Fibroblast of skin of back (primary cell): ENCODE results near the gene IKZF2.

Experiments
- DNase-seq: peaks from one replicate; pipeline ENCODE4 v3.0.0-alpha.2; 2013

IKZF2 gene

DNA sequence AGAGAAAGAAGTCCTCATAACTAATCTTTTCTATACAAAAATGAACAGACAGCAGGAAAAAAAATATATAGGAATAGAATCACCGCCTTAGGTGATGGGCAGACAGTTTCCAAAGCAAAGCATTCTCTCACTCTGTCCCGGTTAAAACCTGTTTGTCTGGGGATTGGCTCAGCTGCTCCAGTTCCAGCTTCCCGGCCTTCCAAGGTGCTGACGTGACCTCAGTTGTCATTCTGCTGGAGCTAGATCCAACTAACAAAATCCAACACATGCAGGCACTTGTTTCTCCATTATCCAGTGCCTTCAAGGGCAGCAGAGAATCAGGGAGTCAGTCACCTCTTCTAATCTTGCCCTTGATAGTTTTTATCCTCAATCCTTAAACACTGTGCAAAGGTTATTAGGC lies 52.8 kb downstream of the IKZF2 start:
- DNase-seq: no peak

DNA sequence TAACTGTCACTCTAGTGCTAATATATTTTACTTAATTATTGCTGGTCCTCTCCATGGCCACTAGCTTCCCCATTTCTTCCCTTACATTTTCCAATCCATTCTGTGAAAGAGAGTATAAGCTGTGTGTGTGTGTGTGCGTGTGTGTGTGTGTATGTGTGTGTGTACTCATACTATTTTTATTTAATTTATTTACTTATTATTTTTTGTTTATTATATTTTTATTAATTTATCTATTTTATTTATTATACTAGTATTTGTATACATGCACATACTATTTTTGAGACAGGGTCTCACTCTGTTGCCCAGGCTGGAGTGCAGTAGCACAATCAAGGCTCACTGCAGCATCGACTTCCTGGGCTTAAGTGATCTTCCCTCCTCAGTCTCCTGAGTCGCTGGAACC lies 59.6 kb downstream of the IKZF2 start:
- no peak for DNase-seq

DNA sequence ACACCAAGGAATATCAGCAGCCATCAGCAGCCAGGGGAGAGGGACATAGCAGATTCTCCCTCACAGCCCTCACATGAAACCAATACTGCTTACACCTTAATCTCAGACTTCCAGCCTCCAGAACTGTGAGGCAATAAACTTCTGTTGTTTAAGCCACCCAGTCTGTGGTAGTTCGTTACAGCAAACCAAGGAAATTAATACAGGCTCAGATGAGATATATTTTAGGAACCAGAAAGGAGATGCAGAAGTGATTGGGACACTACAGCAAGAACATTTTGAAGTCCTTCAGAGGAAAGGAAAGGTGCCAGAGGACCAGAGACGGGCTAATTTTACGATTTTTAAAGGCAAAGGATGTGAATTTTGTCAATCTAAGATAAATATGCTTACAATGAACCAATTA lies 60.6 kb downstream of the IKZF2 start:
- DNase-seq: no peak

DNA sequence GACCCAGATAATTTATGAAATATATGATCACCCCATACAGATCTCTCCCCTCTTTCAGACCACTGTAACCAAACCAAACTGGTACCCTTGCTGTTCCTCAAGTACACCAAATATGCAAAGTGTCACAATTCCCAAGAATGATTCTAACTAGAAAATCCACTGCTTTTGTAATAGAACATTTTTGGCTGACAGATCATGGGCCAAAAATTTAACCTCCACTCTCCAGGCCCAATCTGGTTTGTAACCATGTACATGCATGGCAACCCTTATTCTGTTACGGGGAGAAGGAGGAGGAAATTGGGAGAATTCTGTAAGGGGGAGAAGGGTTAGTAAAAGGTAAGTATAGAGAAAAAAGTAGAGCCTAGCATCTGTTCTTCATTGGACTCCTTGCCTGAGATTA lies 62.0 kb downstream of the IKZF2 start:
- peak; percentile 5 for DNase-seq

DNA sequence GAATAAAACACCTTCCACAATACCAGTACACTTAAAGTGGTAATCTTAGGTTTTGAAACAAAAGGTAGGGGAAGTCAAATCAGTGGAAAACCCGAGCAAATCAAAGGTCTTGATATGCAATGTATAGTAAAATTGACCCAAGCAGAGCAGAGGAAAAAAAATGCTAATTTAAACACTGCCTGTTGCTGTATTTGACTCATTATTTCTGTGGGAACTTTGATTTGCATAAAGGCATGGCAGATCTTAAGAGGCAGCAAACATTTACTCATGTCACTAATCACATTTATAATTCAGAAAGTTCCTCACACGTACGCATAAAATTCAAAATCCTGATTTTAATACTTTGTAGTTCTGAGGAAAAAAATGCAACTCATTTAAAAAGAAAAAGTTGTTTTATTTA lies 64.4 kb downstream of the IKZF2 start:
- no peak for DNase-seq

DNA sequence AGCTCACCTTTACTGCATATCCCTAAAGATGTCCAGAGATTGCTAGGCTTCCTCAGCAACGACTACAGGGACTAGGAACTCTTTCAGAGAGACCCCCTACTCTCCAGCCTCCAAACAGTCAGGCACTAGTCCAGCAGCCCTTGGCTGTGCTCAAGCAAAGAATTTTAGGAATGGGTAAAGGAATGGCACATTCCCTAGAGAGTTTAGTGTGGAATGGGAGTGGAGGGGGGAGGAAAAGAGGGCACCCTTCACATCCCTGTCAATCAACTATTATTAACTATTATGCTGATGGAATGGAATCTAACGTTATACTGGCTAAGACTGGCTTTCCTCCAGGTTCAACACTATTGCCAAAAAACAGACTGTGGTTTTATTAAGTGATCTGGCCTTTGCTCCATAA lies 64.8 kb downstream of the IKZF2 start:
- DNase-seq: peak; percentile 74

DNA sequence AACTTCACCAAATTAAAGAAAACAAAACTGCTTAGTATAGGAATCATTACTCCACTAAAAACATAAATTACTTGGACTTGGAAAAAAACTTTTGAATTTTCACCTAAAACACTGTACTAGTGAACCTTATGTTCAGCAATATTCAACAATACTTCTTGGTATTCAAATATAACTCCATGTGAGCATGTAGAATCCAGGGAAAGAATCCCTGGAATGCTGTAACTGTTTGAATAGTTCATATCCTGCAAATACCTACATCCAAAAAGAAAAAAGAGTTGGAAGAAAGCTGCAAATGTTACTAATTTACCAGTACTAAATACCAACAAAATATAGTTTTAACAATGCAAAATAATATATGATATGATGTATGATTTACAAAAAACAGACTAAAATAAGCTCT lies 65.4 kb downstream of the IKZF2 start:
- DNase-seq: peak; percentile 32

DNA sequence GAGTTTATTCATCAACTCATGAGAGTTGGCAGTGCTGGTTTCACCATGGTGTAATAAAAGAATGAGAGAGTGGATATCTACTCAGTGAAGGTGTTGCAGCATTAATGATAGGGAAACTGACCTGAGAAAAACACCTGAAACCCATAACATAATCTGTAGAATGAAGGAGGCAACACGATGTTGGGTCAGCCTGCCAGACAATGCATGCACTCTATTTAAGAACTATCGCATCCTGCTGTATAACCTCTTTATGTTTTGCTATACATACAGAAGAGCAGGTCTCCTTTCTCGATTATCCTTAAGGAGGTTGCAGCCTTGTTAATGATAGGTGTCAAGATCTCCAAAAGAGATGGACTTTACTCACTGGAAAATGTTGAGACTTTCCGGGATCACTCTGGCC lies 65.9 kb downstream of the IKZF2 start:
- DNase-seq: no peak

DNA sequence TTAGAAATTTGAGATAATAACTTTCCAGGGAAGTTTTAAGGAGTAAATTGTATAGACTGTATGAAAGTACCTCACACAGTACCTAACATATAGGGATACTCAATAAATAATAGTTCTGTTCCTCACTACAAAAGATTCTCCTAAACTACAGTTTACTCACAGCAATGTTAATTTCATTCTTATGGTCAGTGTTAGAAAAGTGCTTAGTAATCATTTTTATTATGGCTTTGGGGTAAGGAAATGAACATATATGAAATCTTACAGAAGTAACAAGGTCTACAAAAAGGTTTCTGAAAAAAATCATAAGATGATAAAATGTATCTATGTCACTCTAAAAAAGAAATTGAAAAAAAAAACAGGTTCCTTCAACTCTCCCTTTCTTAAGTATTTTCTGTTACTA lies 67.2 kb downstream of the IKZF2 start:
- DNase-seq: no peak

DNA sequence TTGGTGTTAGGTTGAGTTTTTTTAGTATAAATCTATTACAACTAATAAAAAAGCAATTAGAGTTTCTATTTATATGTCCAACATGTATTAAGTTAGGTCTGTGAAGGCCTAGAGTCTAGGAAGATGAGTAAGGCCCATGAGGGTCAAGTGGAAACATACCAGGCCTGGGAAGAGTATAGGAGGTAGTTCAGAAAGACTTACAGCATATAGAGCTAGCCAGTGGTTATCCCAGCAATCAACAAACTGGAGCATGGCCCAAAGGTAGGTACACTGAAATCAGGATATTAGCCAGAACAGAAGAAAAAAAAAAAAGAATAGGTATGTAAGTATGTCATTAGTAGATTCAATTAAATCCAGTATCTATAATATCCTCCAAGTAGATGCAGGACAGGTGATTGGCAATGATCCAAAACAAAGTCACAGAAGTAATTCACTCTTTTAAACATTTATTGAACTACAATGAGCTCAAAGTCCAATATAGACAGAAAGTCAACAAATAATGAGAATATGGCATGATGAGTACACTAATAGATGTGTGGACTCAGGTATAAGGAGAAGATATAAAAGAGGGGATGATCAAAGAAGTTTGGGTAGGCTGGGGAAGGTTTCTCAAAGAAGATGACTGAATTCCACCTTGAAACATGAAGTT lies 70.3 kb downstream of the IKZF2 start:
- DNase-seq: no peak

DNA sequence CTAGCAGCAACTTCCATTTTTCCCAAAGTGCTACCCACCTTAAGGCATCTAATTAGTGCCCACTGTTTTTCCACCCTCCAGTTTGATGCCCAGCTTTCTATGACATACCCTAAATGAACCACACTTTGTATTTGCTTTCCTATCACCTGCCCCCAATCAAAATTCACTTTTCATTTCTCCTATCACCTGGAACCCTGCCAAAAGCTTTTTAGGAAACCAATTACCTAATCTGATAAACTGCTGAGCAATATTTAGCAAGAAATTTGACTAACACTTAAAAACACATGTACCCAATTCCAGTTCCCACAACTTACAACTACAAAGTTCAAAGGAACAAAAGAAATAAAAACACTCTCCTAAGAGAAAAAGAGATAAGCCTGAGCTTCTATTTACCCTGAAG lies 71.7 kb downstream of the IKZF2 start:
- no peak for DNase-seq

DNA sequence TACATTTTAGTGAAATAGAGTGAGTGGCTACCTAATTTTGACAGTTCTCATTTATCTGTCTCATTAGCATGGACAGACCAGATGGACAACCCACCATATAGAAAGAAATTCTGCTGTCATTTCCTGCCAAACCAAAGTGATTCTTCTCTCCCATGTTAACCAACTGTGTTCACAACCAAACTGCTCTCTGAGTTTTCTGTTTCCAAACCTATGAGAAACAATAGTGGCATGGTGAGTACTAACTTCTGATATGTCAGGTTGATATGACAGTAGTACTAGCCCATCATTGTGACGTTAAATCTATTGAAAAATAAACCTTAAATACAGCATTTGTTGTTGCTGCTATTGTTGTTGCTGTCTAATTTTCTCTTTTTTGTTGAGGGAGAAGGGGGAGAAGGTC lies 72.7 kb downstream of the IKZF2 start:
- no peak for DNase-seq

DNA sequence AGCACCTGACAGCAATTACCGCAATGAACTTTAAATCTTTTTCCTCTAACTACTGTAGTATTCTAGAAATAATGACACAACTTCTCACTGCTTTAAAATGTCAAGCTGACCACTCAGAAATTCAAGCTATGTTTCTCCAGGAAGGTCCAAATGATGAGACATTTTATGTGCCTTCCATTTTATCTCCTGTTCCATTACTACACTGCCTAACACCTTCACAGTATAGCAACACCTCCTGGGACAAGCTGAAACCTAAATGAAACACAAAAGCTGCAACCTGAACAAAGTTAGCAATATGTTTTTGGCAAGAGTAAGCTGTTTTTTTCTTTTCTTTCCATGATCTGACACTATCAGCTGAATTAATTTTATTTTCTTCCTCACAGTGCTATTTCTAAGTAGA lies 81.9 kb downstream of the IKZF2 start:
- DNase-seq: no peak

DNA sequence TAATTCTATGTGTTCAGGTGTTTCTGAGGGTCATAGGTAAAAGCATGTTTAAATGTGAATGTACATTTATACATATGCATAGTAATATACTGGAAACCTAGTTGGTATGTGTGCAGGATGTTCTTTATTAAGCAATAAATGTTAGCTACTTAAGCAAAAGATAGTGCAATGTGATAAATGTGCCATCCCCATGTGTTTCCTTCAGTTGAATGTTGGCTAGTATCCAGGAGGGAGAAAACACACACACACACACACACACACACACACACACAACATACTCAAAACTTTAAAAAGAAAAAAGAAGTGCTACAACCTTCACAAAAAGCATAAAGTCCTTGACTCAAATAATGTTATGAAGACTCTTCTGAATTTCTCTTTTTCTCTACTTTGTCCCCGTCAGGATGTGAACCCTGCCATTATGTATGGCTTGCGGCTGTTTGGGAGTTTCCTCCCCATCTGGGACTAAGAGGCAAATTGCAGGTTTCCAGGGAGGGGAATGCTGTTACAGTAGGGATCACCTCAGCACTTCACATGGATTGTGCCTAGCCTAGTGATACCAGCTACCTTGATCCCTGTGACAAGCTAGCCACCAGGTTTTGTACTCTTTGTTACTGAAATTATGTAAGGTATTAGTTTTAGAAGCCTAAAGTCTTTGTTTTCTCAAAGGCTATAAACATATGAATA lies 82.6 kb downstream of the IKZF2 start:
- no peak for DNase-seq

DNA sequence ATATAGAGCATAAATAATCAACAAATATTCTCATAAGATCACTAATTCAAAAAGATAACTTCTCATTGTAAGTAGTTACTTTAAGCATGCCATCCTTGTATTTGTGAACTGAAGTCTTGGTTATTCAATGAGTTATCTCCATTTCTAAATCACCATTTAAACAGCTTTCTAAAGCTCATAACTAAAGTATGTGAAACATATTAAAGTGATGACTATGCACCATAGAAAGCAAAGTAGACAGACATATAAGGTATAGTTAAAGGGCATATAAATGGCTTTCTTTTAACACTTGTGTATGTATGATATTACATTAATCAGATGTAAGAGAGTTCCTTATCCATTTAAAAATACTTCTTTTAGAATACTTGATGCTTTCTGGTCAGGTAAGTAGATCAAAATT lies 83.5 kb downstream of the IKZF2 start:
- peak; percentile 56 for DNase-seq

DNA sequence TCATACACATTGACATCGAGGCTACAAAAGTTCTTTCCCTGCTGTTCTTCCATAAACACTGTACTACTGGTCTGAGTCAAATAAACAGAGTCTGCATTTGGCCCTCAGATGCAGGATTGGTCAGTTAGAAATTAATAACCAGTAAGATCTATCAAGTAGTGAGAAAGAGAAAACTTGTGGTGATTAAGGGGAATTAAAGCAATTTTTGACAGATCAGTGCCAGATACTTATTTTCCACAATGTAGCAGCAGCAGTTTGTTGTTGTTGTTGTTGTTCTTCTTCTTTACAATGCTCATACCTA lies 85.0 kb downstream of the IKZF2 start:
- no peak for DNase-seq

DNA sequence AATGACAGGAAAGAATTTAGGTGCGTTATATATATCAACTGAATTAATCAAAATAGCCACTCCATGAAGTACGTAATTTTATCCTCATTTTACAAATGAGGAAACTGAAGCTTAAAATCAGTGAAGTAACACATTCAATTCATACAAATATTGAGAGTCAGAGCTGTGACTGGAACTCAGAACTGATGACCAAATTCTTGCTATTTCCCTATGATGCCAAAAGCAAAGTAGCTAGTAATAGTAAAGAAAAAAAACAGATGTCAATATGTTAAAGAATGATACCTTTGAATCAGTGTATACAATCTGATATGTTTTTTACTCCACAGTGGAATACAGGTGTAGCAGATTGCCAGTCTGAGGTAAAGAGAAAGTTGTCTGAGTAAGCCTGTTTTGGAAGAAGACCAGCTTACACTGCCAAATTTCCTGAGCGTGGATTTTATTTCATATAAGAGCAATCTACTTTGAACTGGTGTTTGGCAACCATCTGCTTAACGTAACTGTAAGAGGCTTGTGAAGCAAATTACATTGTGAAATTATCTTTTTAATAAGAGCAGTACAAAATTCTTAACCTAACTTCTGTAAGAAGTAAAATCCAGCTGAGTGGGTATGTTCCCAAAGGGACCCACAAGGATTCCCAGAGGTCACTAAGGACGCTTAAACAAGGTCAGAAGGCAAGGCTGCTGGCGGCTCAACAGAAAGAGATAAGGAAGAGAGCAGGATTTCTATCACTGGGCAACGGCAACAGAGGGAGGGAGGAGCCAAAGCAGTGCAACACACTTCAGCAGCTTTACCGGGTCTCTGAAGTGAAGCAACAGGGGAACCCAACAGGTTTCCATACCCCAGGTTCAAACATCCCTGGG lies 85.6 kb downstream of the IKZF2 start:
- no peak for DNase-seq

DNA sequence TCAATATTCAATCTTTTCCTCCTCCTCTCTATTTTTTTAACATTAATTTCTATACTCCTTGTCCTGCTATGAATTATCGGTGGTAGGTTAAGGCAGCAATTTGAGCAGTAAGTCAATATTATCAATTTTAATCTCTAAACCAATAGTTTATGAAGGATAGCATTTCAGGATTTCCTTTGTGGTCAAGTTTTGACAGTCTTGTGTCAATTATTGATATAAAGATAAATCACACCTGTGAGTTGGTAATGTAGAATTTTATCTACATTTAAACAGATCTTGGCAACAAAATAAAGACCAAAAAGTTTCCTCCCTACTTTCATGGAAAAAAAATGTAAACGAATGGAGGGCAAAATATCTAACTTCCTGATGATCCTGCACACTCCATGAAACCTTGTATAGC lies 87.3 kb downstream of the IKZF2 start:
- DNase-seq: no peak

DNA sequence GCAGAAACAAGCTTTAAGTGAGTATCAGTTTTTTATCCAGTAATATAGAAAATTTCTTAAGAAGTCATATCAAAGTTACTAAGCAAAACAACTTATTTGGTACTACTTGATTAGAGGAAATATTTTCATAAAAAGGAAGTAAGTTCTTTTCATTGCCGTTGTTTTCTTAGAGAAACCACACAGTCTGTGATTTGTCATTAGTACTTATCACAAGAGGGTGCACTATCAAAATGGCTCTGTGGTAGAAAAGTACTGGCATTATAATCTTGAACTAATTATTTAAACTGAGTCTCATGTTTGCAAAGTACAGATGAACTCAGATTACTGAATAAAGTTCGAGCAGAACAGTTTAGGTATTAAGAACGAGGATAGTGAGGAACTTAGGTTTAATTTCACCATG lies 93.4 kb downstream of the IKZF2 start:
- no peak for DNase-seq

DNA sequence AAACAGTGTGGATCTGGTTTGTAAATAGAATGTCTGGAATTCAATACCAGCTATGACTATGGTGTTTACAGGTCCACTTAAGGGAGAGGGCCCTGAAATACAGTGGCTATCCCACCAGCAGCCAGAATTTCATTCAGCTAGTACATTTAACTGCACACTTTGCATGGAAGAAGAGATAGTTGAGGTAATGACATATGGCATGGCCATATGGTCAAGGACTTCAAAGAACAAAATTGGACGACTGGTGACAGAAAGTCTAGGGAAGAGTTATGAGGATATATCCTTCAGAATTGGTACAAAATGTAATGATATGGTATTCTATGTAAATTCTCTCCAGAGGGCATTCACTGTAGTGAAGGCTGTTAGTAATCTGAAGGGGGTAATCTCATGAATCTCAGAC lies 105.0 kb downstream of the IKZF2 start:
- no peak for DNase-seq

DNA sequence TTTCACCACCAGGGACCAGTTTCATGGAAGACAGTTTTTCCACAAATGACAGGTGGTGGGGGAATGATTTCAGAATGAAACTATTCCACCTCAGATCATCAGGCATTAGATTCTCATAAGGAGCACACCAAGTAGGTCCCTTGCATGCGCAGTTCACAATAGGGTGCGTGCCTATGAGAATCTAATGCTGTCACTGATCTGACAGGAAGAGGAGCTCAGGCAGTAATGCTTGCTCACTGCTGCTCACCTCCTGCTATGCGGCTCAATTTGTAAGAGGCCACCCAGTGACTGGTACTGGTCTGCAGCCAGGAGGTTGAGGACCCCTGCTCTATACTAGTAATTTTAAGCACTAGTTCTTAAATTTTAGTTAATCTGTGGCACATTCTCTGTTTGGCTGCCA lies 107.8 kb downstream of the IKZF2 start:
- DNase-seq: no peak

DNA sequence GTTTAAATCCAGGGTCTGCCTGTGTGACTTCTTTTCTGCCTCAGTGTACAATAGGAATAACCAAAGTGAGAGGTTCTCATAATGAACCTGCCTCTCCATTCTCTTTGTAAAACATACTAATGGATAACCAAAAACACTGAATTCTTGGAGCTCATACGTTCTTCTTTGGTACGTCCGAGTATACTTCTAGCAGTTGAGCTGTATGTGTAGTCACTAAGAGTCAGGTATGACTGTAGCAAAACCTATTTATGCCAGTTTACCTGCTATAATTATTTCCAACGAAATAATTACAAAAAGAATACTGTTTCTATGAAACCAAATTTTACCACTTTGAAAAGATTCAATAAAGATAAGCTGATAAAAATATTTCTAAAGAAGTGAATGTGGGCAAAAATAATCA lies 109.2 kb downstream of the IKZF2 start:
- DNase-seq: no peak

DNA sequence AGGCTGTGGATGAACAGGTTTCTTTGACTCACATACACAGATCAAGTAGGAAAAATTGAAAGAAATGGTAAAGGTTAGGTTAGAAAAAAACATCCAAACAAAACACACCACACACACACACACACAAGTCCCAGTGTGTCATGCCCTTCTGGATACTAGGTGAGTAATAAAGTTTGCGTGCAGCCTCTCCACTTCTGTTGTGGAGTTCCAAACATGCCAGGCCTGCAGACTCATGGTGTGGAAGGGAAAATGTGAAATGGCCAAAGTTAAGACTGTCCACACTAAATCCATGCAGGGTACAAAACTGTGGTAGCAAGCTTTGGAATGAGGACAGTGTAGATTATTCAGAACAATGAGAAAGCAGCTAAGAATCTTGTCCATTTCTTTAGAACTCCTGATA lies 114.6 kb downstream of the IKZF2 start:
- DNase-seq: peak; percentile 11

DNA sequence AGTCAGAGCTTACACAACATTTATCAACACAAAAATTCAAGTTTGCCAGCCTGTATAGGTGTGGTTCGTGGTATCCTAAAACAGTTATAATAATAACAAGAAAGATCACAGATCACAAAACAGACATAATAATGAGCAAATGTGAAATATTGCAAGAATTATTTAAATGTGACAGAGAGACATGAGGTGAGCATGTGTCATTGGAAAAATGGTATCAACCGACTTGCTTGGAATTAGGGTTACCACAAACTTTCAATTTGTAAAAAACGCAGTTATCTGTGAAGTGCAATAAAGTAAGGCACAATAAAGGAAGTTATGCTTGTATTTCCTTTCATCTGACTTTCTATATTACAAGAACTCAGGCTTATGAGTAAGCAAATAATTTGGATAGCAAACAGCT lies 116.8 kb downstream of the IKZF2 start:
- DNase-seq: no peak
